Karpas-422 (cell line): ENCODE measurements around the gene ELAPOR1. TPM values are rescaled to one million over a fixed set of nuclear protein-coding genes. Genes with fewer than 3 reads are reported as not detected.

ENCODE experiments used
- DNase-seq: peaks from one replicate; pipeline ENCODE4 v3.0.0-alpha.2; 2015
- H2AFZ ChIP-seq: fragments of 200-600 bp; sonication (generic); 2 replicates; pipeline ENCODE4 v1.6.1; 2014; ENCODE audit warnings: antibody characterized with exemption, low read length, mixed read lengths
- H3K27ac ChIP-seq: fragments of 200-600 bp; sonication (generic); 2 replicates; pipeline ENCODE4 v1.5.1; 2014; ENCODE audit warnings: mild to moderate bottlenecking, low read length, moderate library complexity
- H3K27me3 ChIP-seq: fragments of 200-600 bp; sonication (generic); 2 replicates; pipeline ENCODE4 v1.6.1; 2014; ENCODE audit warnings: low read length, mixed read lengths
- H3K36me3 ChIP-seq: fragments of 200-600 bp; sonication (generic); 2 replicates; pipeline ENCODE4 v1.6.1; 2014; ENCODE audit warnings: low read length, mixed read lengths; ENCODE audit not compliant: insufficient read depth
- H3K4me1 ChIP-seq: fragments of 200-600 bp; sonication (generic); 2 replicates; pipeline ENCODE4 v1.6.1; 2014; ENCODE audit warnings: mild to moderate bottlenecking, low read length, mixed read lengths
- H3K4me2 ChIP-seq: fragments of 200-600 bp; sonication (generic); 2 replicates; pipeline ENCODE4 v1.6.1; 2014; ENCODE audit warnings: low read length, low read depth, mild to moderate bottlenecking; ENCODE audit not compliant: poor library complexity, severe bottlenecking
- H3K4me3 ChIP-seq: fragments of 200-600 bp; sonication (generic); 2 replicates; pipeline ENCODE4 v1.5.1; 2014; ENCODE audit warnings: mild to moderate bottlenecking, antibody characterized with exemption, low read length, mixed read lengths
- H3K79me2 ChIP-seq: fragments of 200-600 bp; sonication (generic); 2 replicates; pipeline ENCODE4 v1.6.1; 2014; ENCODE audit warnings: mild to moderate bottlenecking, low read length, mixed read lengths
- H3K9ac ChIP-seq: fragments of 200-600 bp; sonication (generic); 2 replicates; pipeline ENCODE4 v1.6.0; 2014; ENCODE audit warnings: low read length
- H3K9me2 ChIP-seq: fragments of 200-600 bp; sonication (generic), shearing (Covaris generic); replicated peaks from 2 replicates; pipeline ENCODE4 v1.6.0; 2014; ENCODE audit warnings: mild to moderate bottlenecking, low read length, moderate library complexity; ENCODE audit not compliant: insufficient read depth
- H3K9me3 ChIP-seq: fragments of 300-700, 200-600 bp; sonication (generic); 2 replicates; pipeline ENCODE4 v1.6.1; 2014; ENCODE audit warnings: low read length, mixed read lengths
- H4K20me1 ChIP-seq: fragments of 200-600 bp; sonication (generic); 2 replicates; pipeline ENCODE4 v1.6.1; 2014; ENCODE audit warnings: mild to moderate bottlenecking, antibody characterized with exemption, low read length, low read depth; ENCODE audit not compliant: insufficient read depth
- total RNA-seq: library from RNA; depleted of rRNA; stranded (reverse); fragments of >200 nt; shearing (Covaris generic); gene quantifications from 2 replicates; pipeline ENCODE4 v1.2.3, GENCODE V29; 2014; ENCODE audit warnings: low replicate concordance

ELAPOR1 gene
- total RNA-seq, 1 experiment from 2014 or later: 4.7 TPM

GRCh38 chr1:109148987-109149561, 35.2 kb downstream of the ELAPOR1 start:
- Histone ChIP-seq H3K9ac (no peak overlapping the region), H3K27ac (no peak overlapping the region), H3K4me3 (no peak overlapping the region), H3K4me2 (no peak overlapping the region), H3K9me2 (no peaks in the 10 kb centered on the region), H3K79me2 (no peaks in the 10 kb centered on the region), H3K36me3 (no peaks in the 10 kb centered on the region), H4K20me1 (no peaks in the 10 kb centered on the region), H3K4me1 (no peaks in the 10 kb centered on the region; the same call in 1 of the 2 replicates), H3K27me3 (no peaks in the 10 kb centered on the region), H3K9me3 (no peaks in the 10 kb centered on the region), H2AFZ (no peak overlapping the region)
- no peak for DNase-seq

DNA sequence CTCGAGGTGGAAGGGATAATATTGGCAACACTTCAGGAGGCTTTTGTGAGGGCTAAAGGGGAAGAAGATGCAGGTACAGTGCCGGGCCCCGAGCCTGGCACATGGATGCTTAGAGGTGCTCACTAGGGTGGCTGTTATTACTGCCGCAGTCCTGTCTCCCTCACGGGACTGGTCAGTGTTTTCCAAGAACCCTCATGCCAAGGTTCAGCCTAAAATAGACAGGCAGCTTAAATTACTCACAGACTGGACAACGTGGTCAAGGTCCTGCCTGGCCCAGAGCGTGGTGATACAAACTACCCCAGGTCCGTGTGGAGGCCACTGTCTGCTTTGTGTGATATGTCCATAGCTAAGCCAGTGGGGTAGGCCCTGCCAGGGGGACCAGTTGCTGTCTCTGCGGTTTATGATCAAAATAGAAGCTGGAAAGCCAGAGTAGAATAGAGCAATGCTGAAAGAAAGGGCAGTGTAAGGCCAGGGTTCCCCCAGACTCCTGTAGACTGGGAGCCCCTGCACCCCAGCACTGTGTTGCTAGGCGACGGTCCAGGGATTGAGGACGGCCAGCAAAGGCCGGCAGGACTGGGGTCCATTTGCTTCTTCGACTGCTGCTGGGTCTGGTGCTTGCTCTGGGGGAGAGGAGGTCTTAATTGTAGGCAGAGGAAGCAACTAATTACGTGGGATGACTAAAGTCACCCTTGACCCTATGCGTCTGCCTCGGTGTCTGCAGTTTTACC, 36.1 kb downstream of the ELAPOR1 start:
- H3K9me3 ChIP-seq: no peaks in the 10 kb centered on the region
- H3K27ac ChIP-seq: no peak overlapping the region
- no peak overlapping the region for H3K9ac ChIP-seq
- no peak overlapping the region for H3K4me2 ChIP-seq
- H3K79me2 ChIP-seq: no peaks in the 10 kb centered on the region
- no peak for DNase-seq
- H3K36me3 ChIP-seq: no peaks in the 10 kb centered on the region
- H3K9me2 ChIP-seq: no peaks in the 10 kb centered on the region
- H2AFZ ChIP-seq: no peak overlapping the region
- H3K4me1 ChIP-seq: peaks cover 9% of the 10 kb centered on the region
- H3K4me3 ChIP-seq: no peak overlapping the region
- H4K20me1 ChIP-seq: no peaks in the 10 kb centered on the region
- H3K27me3 ChIP-seq: no peaks in the 10 kb centered on the region

DNA sequence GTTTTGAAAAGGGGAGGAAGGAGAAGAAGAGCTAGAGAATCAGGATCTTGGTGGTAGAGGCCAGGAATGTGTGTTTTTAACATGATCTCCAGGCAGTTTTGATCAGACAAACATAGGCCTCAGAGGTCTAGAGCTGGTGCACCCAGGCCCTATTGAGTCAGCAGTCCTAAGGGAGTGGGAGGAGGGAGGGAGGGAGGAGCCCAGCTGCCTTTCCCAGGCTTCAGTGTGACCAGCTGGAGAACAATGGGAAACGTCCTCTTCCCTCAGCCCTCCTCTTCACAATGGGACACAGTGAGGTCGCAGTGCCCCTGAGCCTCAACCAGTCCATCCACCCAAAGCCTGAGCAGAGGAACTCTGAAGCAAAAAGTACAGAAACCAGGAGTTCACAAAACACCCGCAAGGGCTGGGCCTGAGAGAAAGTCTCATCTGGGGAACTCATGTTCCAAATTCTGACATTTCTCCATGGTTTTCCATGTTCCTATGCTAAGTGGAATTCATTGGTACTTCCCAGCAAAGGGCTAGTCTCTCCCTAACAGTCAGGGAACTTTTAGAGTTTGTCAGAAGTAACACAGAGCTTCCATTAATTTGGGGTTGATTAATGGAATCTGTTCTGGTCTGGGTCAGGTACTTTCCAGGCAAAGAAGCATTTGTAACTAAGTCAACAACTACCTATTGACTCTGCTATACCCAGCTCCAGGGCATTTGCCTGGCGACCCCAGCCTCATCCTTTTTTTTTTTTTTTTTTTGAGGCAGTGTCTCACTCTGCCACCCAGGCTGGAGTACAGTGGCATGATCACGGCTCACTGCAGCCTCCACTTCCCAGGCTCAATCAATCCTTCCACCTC, 37.5 kb downstream of the ELAPOR1 start:
- no peaks in the 10 kb centered on the region for H3K79me2 ChIP-seq
- H3K4me3 ChIP-seq: no peak overlapping the region
- H3K9me3 ChIP-seq: no peaks in the 10 kb centered on the region
- H3K9me2 ChIP-seq: no peaks in the 10 kb centered on the region
- no peaks in the 10 kb centered on the region for H3K27me3 ChIP-seq
- H4K20me1 ChIP-seq: no peaks in the 10 kb centered on the region
- H3K4me1 ChIP-seq: peaks cover 9% of the 10 kb centered on the region
- no peak overlapping the region for H2AFZ ChIP-seq
- H3K36me3 ChIP-seq: no peaks in the 10 kb centered on the region
- H3K9ac ChIP-seq: no peak overlapping the region
- no peak overlapping the region for H3K4me2 ChIP-seq
- no peak for DNase-seq
- H3K27ac ChIP-seq: no peak overlapping the region

- Histone ChIP-seq H3K4me1 (peaks cover 9% of the 10 kb centered on the region), H4K20me1 (no peaks in the 10 kb centered on the region), H3K9me3 (no peaks in the 10 kb centered on the region), H3K27ac (no peak overlapping the region), H3K79me2 (no peaks in the 10 kb centered on the region), H3K4me2 (no peak overlapping the region), H3K9ac (no peak overlapping the region), H3K36me3 (no peaks in the 10 kb centered on the region), H3K9me2 (no peaks in the 10 kb centered on the region), H3K4me3 (no peak overlapping the region), H2AFZ (no peak overlapping the region), H3K27me3 (no peaks in the 10 kb centered on the region)
- no peak for DNase-seq
Observed at GRCh38 chr1:109152196-109152595, 38.3 kb downstream of the ELAPOR1 start.

- Histone ChIP-seq H3K9me3 (no peaks in the 10 kb centered on the region), H3K36me3 (no peaks in the 10 kb centered on the region), H3K27ac (no peak overlapping the region), H4K20me1 (no peaks in the 10 kb centered on the region), H2AFZ (no peak overlapping the region), H3K9ac (no peak overlapping the region), H3K9me2 (no peaks in the 10 kb centered on the region), H3K4me3 (no peak overlapping the region), H3K4me2 (no peak overlapping the region), H3K4me1 (peaks cover 11% of the 10 kb centered on the region), H3K27me3 (no peaks in the 10 kb centered on the region), H3K79me2 (no peaks in the 10 kb centered on the region)
- DNase-seq: no peak
Observed at GRCh38 chr1:109156916-109157385, 43.0 kb downstream of the ELAPOR1 start.

DNA sequence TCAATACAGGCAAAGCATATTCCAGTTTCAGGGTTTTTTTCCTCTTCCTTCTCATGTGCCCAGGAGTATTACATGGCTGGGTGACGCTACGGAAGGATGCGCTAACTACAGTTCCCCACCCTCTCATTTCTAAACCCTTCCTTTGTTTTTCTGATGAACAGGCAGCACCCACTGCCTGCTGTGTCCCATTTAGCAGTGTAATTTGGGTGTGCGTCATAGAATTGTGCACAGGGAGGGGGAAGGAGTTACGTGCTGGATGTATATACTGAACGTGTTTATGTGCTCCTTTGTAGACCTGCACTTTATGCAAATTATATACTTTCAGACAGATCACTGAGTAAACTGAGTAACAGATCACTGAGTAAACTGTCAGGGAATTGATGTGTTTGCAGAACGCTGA, 44.5 kb downstream of the ELAPOR1 start:
- no peak overlapping the region for H3K9ac ChIP-seq
- no peak overlapping the region for H3K4me3 ChIP-seq
- H3K4me2 ChIP-seq: no peak overlapping the region
- DNase-seq: no peak
- H4K20me1 ChIP-seq: no peaks in the 10 kb centered on the region
- no peaks in the 10 kb centered on the region for H3K27me3 ChIP-seq
- H3K9me3 ChIP-seq: no peaks in the 10 kb centered on the region
- no peaks in the 10 kb centered on the region for H3K36me3 ChIP-seq
- no peaks in the 10 kb centered on the region for H3K79me2 ChIP-seq
- no peak overlapping the region for H3K27ac ChIP-seq
- H2AFZ ChIP-seq: no peak overlapping the region
- peaks cover 19% of the 10 kb centered on the region for H3K4me1 ChIP-seq
- H3K9me2 ChIP-seq: no peaks in the 10 kb centered on the region

- no peaks in the 10 kb centered on the region for H3K79me2 ChIP-seq
- no peaks in the 10 kb centered on the region for H3K36me3 ChIP-seq
- H3K9me2 ChIP-seq: no peaks in the 10 kb centered on the region
- H3K4me1 ChIP-seq: peaks cover 16% of the 10 kb centered on the region
- H2AFZ ChIP-seq: no peak overlapping the region
- no peak for DNase-seq
- H3K9ac ChIP-seq: no peak overlapping the region
- H3K27ac ChIP-seq: no peak overlapping the region
- H3K4me2 ChIP-seq: no peak overlapping the region
- no peak overlapping the region for H3K4me3 ChIP-seq
- no peaks in the 10 kb centered on the region for H3K27me3 ChIP-seq
- H4K20me1 ChIP-seq: no peaks in the 10 kb centered on the region
- H3K9me3 ChIP-seq: no peaks in the 10 kb centered on the region
Observed at GRCh38 chr1:109159326-109159725, 45.4 kb downstream of the ELAPOR1 start.
